Measurements from ENCODE around the gene FOXP4. TPM values are rescaled to one million over a fixed set of nuclear protein-coding genes. Genes with fewer than 3 reads are reported as not detected.

FOXP4 gene
- total and polyA plus RNA-seq, 2 of the 13 experiments (the other 11 are each of a cell fraction or from before 2014, with no cell fraction given), result 11.0 to 12.4 TPM

- TF ChIP-seq, protein P1, sequence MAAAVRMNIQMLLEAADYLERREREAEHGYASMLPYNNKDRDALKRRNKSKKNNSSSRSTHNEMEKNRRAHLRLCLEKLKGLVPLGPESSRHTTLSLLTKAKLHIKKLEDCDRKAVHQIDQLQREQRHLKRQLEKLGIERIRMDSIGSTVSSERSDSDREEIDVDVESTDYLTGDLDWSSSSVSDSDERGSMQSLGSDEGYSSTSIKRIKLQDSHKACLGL (CRISPR knock-in tag; IDR thresholded peaks at IDR 0.05), result no peak
- TF ChIP-seq SRSF1 (optimal IDR thresholded peaks at IDR 0.05; ENCODE audit: low read depth, low read length) (no peak), MED8 (CRISPR knock-in tag; IDR thresholded peaks at IDR 0.05; ENCODE audit: insufficient replicate concordance) (no peak)
- TF ChIP-seq, protein P2, sequence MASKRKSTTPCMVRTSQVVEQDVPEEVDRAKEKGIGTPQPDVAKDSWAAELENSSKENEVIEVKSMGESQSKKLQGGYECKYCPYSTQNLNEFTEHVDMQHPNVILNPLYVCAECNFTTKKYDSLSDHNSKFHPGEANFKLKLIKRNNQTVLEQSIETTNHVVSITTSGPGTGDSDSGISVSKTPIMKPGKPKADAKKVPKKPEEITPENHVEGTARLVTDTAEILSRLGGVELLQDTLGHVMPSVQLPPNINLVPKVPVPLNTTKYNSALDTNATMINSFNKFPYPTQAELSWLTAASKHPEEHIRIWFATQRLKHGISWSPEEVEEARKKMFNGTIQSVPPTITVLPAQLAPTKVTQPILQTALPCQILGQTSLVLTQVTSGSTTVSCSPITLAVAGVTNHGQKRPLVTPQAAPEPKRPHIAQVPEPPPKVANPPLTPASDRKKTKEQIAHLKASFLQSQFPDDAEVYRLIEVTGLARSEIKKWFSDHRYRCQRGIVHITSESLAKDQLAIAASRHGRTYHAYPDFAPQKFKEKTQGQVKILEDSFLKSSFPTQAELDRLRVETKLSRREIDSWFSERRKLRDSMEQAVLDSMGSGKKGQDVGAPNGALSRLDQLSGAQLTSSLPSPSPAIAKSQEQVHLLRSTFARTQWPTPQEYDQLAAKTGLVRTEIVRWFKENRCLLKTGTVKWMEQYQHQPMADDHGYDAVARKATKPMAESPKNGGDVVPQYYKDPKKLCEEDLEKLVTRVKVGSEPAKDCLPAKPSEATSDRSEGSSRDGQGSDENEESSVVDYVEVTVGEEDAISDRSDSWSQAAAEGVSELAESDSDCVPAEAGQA (IDR thresholded peaks at IDR 0.05; ENCODE audit: low read depth), result no peak; the same call in 1 of the 2 replicates
- TF ChIP-seq, protein P2 (CRISPR knock-in tag; IDR thresholded peaks at IDR 0.05; ENCODE audit: borderline replicate concordance), result no peak
Measured at GRCh38 chr6:41502566-41502916, 43.6 kb upstream of the FOXP4 start (continued).

All from HepG2 (cell line).